Epithelial cell of prostate (primary cell): ENCODE data around the gene CIDEC.
"Not testable (repeated sequence)": the region's sequence is repeated elsewhere in the genome, so short reads cannot be mapped to it uniquely, and the experiment has no call there.

ENCODE experiments used
- DNase-seq: peaks from one replicate; pipeline ENCODE4 v3.0.0-alpha.2; 2011; ENCODE audit warnings: low read depth, low spot score
- H3K27ac ChIP-seq: fragments of 450-650 bp; 2 replicates; pipeline ENCODE4 v1.5.1; 2017; ENCODE audit warnings: mild to moderate bottlenecking

The CIDEC gene

GRCh38 chr3:9854291-9854940, 25.6 kb downstream of the CIDEC start:
- not testable (repeated sequence) for DNase-seq, H3K27ac ChIP-seq

DNA sequence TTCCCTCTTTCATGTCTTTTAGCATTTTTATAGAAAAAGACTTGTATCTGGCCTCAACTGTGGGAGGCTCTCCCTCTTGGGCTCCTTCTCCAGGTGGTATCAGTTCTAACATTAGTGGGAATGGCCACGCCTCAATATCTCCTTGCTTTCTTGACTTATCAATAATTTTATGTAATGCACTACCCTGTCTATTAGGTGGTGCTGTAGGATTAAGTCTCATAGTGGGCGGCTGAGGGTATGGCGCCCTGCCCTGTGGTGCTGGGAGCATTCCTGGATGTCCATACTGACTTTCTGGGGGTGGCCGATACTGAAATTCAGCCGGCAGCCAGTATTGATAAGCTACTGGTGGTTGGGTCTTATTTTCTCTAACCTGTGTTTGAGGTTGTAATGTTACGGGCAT, 27.5 kb downstream of the CIDEC start:
- no peak for DNase-seq
- H3K27ac ChIP-seq = no peak overlapping the region

- DNase-seq, H3K27ac ChIP-seq: not testable (repeated sequence)
Observed at GRCh38 chr3:9851926-9852325, 28.1 kb downstream of the CIDEC start.

GRCh38 chr3:9851383-9851782, 28.7 kb downstream of the CIDEC start:
- DNase-seq, H3K27ac ChIP-seq: not testable (repeated sequence)

GRCh38 chr3:9848860-9849259, 31.2 kb downstream of the CIDEC start:
- not testable (repeated sequence) for DNase-seq, H3K27ac ChIP-seq

DNA sequence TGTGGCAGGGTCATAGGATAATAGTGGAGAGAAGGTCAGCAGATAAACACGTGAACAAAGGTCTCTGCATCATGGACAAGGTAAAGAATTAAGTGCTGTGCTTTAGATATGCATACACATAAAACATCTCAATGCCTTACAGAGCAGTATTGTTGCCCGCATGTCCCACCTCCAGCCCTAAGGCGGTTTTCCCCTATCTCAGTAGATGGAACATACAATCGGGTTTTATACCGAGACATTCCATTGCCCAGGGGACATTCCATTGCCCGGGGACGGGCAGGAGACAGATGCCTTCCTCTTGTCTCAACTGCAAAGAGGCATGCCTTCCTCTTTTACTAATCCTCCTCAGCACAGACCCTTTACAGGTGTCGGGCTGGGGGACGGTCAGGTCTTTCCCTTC, 32.2 kb downstream of the CIDEC start:
- H3K27ac ChIP-seq, DNase-seq: not testable (repeated sequence)

DNA sequence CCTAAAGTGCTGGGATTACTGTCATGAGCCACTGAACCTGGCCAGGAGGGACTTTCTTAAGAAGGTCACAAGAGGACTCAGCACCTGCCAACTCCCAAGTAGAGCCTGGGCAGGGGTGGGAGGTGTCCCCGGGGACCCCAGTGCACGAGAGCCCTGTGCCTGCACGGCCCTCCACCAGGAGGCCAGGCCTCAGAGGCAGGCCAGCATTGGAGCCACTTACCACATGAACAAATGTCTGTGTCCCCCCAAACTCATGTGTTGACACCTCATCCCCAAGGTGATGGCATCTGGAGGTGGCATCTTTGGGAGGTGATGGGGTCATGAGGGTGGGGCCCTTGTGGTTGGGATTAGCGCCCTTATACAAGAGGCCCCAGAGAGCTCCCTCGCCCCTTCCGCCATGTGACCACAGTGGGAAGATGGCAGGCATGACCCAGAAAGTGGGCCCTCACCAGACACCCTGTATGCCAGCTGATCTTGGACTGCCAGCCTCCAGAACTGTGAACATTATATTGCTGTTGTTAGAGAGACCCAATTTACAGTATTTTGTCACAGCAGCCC, 33.0 kb downstream of the CIDEC start:
- no peak for DNase-seq
- no peak overlapping the region for H3K27ac ChIP-seq

DNA sequence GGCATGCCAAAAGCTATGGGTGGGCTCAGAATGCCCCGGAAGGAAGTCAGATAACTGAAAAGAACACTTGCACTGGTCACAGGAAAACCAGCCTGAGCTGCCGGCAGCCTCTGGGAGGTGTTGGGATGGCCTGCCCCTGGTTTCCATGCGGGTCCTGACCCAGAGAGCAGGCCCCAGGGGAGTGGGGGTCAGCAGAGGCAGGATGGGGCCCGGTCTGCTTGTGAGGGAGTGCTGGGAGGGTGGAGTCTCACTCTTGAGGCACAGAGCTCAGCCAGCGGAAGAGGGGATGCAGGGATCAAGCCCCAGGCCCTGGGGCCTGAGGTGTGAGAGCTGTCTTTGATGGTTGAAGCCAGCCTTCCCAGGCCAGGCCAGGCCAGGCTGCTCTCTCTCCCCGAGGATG, 33.8 kb downstream of the CIDEC start:
- H3K27ac ChIP-seq = no peak overlapping the region
- no peak for DNase-seq

- peak within 1 kb of the TSS; percentile 69 for H3K27ac ChIP-seq
- DNase-seq = peak; percentile 68
Observed at GRCh38 chr3:9843715-9844438, 36.2 kb downstream of the CIDEC start, which contains the start of gene RPUSD3. RPUSD3 (minus strand) TSS chr3:9844008; CDS start chr3:9843990, 18 bp downstream.

DNA sequence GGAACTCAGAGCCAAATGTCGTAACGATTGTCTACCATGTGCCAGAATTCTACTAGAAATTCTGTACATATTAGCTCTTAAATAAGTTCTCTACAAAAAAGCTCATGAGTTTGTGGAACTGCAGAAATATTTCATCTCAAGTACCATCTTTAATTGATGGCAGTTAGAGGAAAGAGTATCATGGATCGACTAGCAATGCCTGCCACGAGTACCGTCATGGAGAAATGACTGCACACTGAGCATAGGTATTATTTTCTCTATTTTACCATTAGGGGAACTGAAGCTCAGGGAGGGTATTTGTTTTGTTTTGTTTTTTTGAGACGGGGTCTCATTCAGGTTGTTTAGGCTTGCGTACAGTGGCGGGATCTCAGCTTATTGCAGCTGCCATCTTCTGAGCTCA, 39.0 kb downstream of the CIDEC start:
- no peak for DNase-seq

DNA sequence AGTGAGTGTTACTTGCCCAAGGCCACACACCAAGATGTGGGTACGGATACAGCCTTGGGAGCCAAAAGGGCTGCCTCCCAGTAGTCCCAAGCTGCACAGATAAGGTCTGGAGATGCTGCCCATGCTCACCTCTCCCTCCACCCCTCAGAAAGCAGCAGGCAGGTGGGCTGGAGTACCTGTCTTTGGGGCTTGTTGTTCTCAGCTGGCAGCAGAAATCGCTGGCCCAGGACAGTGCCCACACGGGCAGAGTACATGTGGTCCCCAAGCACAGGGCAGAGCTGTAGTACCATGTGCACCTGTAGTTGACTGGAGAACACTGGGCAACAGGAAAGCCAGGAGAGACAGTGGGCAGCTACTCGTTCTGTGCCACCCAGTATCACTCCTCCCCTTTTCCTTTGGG, 41.2 kb downstream of the CIDEC start:
- no peak overlapping the region for H3K27ac ChIP-seq
- DNase-seq = no peak

More for the DNA sequence above, 39.0 kb downstream of the CIDEC start:
- H3K27ac ChIP-seq = no peak overlapping the region

DNA sequence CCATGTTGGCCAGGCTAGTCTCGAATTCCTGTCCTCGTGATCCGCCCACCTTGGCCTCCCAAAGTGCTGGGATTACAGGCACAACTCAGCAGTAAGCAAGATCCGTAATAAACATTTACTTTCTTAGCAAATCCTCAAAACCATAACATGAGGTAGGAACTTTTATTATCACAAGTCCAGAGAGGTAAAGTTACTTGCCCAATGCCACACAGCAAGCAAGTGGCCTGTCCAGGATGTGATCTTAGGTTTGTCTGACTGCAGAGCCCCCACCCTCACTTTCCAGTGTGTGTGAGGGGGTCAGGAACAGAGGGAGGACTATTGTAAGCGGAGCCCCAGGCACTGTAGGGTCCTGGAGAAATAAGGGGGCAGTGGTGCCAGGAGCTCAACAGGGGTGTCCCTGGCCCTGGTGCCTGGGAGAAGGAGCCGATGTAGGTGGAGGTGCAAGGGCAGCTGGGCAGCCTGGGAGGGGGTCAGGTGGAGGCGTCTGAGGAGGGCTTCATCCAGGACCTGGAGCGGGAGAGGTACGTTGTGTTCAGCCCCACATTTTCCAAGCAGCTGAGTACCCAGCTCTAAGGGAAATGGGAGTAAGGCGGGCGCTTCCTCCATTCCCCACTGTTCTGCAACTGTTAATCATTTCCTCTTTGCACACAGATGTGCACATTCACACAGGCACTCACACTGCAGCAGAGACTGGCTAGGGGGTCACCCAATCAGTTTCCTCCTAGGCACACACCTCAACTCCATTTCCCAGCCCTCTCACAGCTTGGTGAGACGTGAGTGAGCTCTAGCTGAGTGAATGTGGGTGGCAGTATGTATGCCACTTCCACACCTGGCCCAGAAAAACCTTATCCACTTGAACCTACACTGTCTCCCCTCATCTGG, 42.1 kb downstream of the CIDEC start:
- H3K27ac ChIP-seq = no peak overlapping the region
- DNase-seq = no peak

DNA sequence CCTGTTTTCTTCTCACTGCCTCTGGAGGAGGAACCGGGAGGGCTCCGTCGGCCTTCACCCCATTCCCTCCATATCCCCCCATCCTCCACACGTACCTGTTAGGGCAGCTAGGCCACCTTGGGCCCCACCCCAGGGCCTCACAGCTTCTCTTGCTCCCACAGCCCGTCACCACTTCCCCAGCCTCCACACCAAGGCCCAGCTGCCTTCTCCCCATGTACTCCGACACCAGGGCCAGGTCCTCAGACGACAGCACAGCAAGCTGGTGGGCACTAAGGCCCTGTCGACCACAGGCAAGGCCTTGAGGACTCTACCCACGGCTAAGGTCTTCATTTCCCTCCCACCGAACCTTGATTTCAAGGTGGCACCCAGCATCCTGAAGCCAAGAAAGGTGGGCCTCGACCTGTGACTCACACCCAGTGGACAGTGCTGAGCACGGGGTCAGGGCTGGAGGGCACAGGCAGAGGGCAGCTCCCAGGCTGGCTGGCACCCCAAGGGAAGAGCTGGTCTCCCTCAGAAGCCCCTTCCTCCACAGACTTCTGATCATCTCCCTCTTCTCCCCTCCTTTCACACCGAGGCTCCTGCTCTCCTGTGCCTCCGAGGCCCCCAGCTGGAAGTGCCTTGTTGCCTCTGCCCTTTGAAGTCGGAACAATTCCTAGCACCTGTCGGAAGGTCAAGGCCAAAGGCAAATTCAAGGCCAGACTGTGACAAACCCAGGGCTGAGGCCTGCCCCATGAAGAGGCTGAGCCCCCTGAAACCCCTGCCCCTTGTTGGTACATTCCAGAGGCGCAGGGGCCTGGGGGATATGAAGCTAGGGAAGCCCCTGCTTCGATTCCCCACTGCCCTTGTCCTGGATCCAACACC, 45.3 kb downstream of the CIDEC start:
- no peak overlapping the region for H3K27ac ChIP-seq
- DNase-seq = no peak

DNA sequence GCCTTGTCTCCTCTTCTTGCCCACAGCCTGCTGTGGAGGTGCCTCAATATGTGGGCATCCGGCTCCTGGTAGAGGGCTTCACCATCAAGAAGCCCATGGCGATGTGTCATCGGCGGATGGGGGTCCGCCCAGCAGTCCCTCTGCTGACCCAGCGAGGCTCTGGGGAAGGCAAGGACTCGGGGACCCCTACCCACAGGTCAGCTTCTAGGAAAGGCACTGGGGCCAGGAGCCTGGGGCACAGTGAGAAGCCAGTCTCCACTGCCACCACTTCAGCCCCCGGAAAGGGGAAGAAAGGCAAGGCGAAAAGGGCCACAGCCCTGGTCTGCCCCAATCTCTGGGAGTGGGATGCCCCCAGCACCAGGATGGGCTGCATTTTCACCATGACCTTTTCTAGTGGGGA, 47.0 kb downstream of the CIDEC start:
- DNase-seq = no peak

GRCh38 chr3:9831253-9831652, 48.8 kb downstream of the CIDEC start:
- no peak overlapping the region for H3K27ac ChIP-seq
- no peak for DNase-seq

More for the DNA sequence above, 47.0 kb downstream of the CIDEC start:
- no peak overlapping the region for H3K27ac ChIP-seq

DNA sequence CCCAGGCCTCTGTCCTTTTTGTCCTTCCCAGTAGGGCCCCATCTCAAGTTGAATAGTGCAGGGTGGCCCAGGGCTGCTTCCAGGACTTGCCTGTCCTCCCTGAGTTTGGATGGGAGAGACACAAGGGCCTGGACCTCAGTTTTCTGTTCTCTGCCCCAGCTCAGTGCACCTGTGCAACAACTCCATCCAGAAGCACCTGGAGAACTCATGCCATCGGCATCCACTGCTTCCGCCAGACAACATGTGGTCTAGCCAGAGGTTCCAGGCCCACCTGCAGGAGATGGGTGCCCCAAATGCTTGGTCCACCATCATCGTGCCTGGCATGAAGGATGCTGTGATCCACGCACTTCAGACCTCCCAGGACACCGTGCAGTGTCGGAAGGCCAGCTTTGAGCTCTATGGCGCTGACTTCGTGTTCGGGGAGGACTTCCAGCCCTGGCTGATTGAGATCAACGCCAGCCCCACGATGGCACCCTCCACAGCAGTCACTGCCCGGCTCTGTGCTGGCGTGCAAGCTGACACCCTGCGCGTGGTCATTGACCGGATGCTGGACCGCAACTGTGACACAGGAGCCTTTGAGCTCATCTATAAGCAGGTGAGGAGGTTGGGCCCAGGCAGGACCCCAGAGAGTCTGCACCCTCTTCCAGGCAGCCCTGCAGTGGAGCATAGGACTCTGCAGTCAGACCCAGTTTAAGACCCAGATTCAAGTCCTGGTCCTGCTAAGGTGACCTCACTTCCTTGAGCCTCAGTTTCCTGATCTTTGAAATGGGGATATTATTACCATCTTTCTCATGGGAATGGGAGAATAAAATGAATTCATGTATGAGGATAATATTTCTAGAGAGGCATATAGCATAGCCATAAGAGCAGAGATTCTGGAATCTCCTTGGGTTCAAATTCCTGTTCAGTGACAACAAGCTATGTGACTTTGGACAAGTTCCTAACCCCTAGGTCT, 51.0 kb downstream of the CIDEC start:
- no peak overlapping the region for H3K27ac ChIP-seq
- DNase-seq = no peak

DNA sequence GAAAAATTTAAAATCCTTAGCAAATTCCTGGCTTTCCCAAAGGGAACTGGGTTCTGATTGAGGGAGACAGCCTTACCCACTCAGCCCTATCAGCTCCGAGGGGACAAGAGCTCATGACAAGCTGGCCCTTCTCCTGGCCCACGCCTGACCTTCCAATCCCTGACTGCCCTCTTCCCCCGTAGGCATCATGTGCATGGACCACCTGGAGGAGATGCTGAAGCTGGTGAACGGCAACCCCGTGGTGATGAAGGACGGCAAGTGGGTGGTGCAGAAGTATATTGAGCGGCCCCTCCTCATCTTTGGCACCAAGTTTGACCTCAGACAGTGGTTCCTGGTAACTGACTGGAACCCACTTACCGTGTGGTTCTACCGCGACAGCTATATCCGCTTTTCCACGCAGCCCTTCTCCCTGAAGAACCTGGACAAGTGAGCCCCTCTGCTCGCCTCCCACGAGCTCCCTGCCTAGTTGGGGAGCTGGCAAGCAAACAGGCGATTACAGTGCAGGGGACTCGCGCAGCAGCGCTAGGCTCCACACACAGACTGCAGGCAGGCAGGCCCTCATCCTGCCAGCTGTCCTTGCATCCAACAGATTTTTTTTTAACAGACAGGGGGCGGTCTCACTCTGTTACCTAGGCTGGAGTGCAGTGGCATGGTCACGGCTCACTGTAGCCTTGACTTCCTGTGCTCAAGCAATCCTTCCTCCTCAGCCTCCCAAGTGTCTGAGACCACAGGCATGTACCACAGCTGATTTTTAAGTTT, 53.1 kb downstream of the CIDEC start:
- no peak overlapping the region for H3K27ac ChIP-seq
- DNase-seq = no peak
